Keratinocyte (primary cell): ENCODE data around the gene BMP7. TPM values are rescaled to one million over a fixed set of nuclear protein-coding genes. Genes with fewer than 3 reads are reported as not detected.

Experiments used
- DNase-seq: peaks from one replicate; pipeline ENCODE4 v3.0.0-alpha.2; 2011; ENCODE audit warnings: low read depth, missing footprints, low spot score
- FAIRE-seq: peaks from 2 replicates; lab custom pipeline; 2011; peaks lifted over from hg19 to GRCh38; lab: Jason Lieb, UNC
- H2AFZ ChIP-seq: 2 replicates; pipeline ENCODE4 v1.6.0; 2012; ENCODE audit warnings: low read length, control low read depth, inconsistent platforms; ENCODE audit not compliant: control insufficient read depth
- H3K27ac ChIP-seq: 2 replicates; pipeline ENCODE4 v1.5.1; 2011; ENCODE audit warnings: low read length; ENCODE audit not compliant: control insufficient read depth, insufficient read depth
- H3K27me3 ChIP-seq: 3 replicates; pipeline ENCODE4 v1.6.0; 2011; ENCODE audit warnings: low read length; ENCODE audit not compliant: control insufficient read depth, insufficient read depth; ENCODE audit errors: extremely low read depth
- H3K36me3 ChIP-seq, 2 experiments: 2 replicates in 1 of 2; 3 replicates in 1 of 2; pipeline ENCODE4 v1.5.1; 2011; ENCODE audit warnings: low read length in 2 of 2, mild to moderate bottlenecking in 1 of 2; ENCODE audit not compliant: control insufficient read depth in 2 of 2, insufficient read depth in 2 of 2; ENCODE audit errors: extremely low read depth in 1 of 2
- H3K4me1 ChIP-seq: 3 replicates; pipeline ENCODE4 v1.5.1; 2011; ENCODE audit warnings: low read length; ENCODE audit not compliant: control insufficient read depth, insufficient read depth; ENCODE audit errors: extremely low read depth
- H3K4me2 ChIP-seq: 3 replicates; pipeline ENCODE4 v1.6.0; 2011; ENCODE audit warnings: low read depth, low read length; ENCODE audit not compliant: control insufficient read depth, insufficient read depth; ENCODE audit errors: extremely low read depth
- H3K4me3 ChIP-seq, 3 experiments: fragments of 200-600 bp in 1 of 3; sonication (generic) in 1 of 3; 2 replicates in 2 of 3; 3 replicates in 1 of 3; pipeline ENCODE4 v1.5.1; 2011 to 2016; ENCODE audit warnings: low read length in 3 of 3, mild to moderate bottlenecking in 3 of 3, control low read depth in 2 of 3, inconsistent platforms in 1 of 3, low read depth in 1 of 3, mixed read lengths in 1 of 3, mixed run types in 1 of 3, moderate library complexity in 1 of 3; ENCODE audit not compliant: control insufficient read depth in 2 of 3, insufficient read depth in 2 of 3; ENCODE audit errors: extremely low read depth in 1 of 3
- H3K79me2 ChIP-seq: 2 replicates; pipeline ENCODE4 v1.6.0; 2012; ENCODE audit warnings: low read length; ENCODE audit not compliant: control insufficient read depth, insufficient read depth
- H3K9ac ChIP-seq: 3 replicates; pipeline ENCODE4 v1.6.0; 2011; ENCODE audit warnings: low read length; ENCODE audit not compliant: control insufficient read depth, insufficient read depth; ENCODE audit errors: extremely low read depth
- H3K9me1 ChIP-seq: 3 replicates; pipeline ENCODE4 v1.6.0; 2011; ENCODE audit warnings: low read length; ENCODE audit not compliant: control insufficient read depth, insufficient read depth; ENCODE audit errors: extremely low read depth
- H3K9me3 ChIP-seq: 2 replicates; pipeline ENCODE4 v1.5.1; 2012; ENCODE audit warnings: low read depth, low read length; ENCODE audit not compliant: control insufficient read depth
- H4K20me1 ChIP-seq: 3 replicates; pipeline ENCODE4 v1.6.0; 2011; ENCODE audit warnings: low read length; ENCODE audit not compliant: control insufficient read depth, insufficient read depth; ENCODE audit errors: extremely low read depth
- EZH2 ChIP-seq: IDR thresholded peaks from one replicate; pipeline ENCODE4 v1.6.1; 2012; ENCODE audit warnings: inconsistent platforms, mild to moderate bottlenecking, low read length, moderate library complexity
- dilution Hi-C: fragments of 300-500 bp; cut with MboI; formaldehyde crosslinking; loops from one replicate; pipeline ENCODE4 v1.7.0; 2020; ENCODE audit warnings: low sequenced_read_pairs; ENCODE audit not compliant: extremely low pct_ligation_motif_present
- polyA plus RNA-seq, 5 experiments: library from polyadenylated mRNA; depleted of rRNA in 3 of 5; stranded (reverse) in 3 of 5; stranded (forward) in 1 of 5; unstranded in 1 of 5; fragments of >200 nt; gene quantifications; 1 replicate in 1 of 5; 2 replicates in 3 of 5; 3 replicates in 1 of 5; pipeline versions ENCODE4 v1.2.1 to v1.2.3, GENCODE V29; 2011 to 2012; ENCODE audit warnings: missing spikeins in 2 of 5, low read depth in 1 of 5, low replicate concordance in 1 of 5
- TF ChIP-seq, protein P1 (sequence below), 3 experiments: IDR thresholded peaks in 1 of 3; conservative IDR thresholded peaks in 1 of 3; optimal IDR thresholded peaks in 1 of 3; 2 replicates in 2 of 3; 3 replicates in 1 of 3; pipeline versions ENCODE3 to v1.5.1; 2011; ENCODE audit warnings: low read length in 3 of 3, mild to moderate bottlenecking in 3 of 3, moderate library complexity in 2 of 3, control low read depth in 1 of 3, inconsistent platforms in 1 of 3; ENCODE audit not compliant: insufficient read depth in 2 of 3; ENCODE audit errors: extremely low read depth in 1 of 3

Gene BMP7
- polyA plus RNA-seq, 1 donor (not counting 4 experiments of a cell fraction or from before 2014, with no cell fraction given), result 0.29 TPM

DNA sequence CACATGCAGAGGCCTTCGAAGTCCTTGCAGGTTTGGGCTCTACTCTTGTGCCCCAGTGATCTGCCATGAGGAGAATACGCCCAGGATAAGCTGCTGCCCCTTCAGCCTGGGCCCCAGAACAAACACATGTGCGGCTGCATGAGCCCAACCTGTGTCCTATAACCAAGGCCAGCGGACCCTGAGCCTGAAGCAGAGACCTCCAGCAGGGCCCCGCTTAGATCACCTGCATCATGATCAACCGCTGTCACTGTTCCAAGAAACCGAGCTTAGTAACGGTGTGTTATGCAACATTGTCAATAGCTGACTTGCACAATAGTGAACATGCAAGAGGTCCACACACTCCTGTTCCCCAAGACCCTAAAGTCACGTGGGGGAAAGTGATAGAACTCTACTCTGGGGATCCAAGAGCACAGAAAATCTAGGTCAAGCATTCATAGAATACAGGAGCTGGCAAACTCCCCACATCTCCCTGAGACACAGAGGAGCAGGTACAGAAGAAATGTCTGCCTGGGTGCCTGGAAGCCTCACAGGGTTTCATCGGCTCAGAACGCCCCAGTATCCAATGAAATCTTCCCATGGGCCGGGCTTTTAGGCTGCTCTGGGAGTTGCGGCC is 136.2 kb downstream of the BMP7 start:
- Histone ChIP-seq H3K79me2 (no peaks in the 10 kb centered on the region), H3K36me3 (no peaks in the 10 kb centered on the region), H3K27ac (no peak overlapping the region), H3K4me3 (no peak overlapping the region), H2AFZ (no peak overlapping the region), H3K4me2 (no peak overlapping the region), H4K20me1 (no peaks in the 10 kb centered on the region), H3K4me1 (peaks cover 8% of the 10 kb centered on the region), H3K9me1 (no peaks in the 10 kb centered on the region), H3K9ac (no peak overlapping the region), H3K9me3 (no peaks in the 10 kb centered on the region), H3K27me3 (peaks cover 26% of the 10 kb centered on the region)
- TF ChIP-seq, protein P1, sequence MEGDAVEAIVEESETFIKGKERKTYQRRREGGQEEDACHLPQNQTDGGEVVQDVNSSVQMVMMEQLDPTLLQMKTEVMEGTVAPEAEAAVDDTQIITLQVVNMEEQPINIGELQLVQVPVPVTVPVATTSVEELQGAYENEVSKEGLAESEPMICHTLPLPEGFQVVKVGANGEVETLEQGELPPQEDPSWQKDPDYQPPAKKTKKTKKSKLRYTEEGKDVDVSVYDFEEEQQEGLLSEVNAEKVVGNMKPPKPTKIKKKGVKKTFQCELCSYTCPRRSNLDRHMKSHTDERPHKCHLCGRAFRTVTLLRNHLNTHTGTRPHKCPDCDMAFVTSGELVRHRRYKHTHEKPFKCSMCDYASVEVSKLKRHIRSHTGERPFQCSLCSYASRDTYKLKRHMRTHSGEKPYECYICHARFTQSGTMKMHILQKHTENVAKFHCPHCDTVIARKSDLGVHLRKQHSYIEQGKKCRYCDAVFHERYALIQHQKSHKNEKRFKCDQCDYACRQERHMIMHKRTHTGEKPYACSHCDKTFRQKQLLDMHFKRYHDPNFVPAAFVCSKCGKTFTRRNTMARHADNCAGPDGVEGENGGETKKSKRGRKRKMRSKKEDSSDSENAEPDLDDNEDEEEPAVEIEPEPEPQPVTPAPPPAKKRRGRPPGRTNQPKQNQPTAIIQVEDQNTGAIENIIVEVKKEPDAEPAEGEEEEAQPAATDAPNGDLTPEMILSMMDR (optimal IDR thresholded peaks at IDR 0.05 in 1 of 3, IDR thresholded peaks at IDR 0.05 in 1 of 3, conservative IDR thresholded peaks at IDR 0.05 in 1 of 3; ENCODE audit: extremely low read depth in 1 of 3, insufficient read depth in 2 of 3, low read length in 3 of 3), result no peak
- no peak for TF ChIP-seq EZH2
- dilution Hi-C loops, result no loop called here
- FAIRE-seq, result no peak
- DNase-seq, result no peak

- no peak overlapping the region for H3K9ac ChIP-seq
- H3K27ac ChIP-seq, result no peak overlapping the region
- no peak for TF ChIP-seq EZH2
- TF ChIP-seq, protein P1 (optimal IDR thresholded peaks at IDR 0.05 in 1 of 3, IDR thresholded peaks at IDR 0.05 in 1 of 3, conservative IDR thresholded peaks at IDR 0.05 in 1 of 3; ENCODE audit: extremely low read depth in 1 of 3, insufficient read depth in 2 of 3, low read length in 3 of 3), result no peak
- no peak for FAIRE-seq
- H3K4me3 ChIP-seq, result no peak overlapping the region
- H3K4me2 ChIP-seq, result no peak overlapping the region
- H3K4me1 ChIP-seq, result peaks cover 8% of the 10 kb centered on the region
- H3K79me2 ChIP-seq, result no peaks in the 10 kb centered on the region
- no peaks in the 10 kb centered on the region for H3K9me3 ChIP-seq
- peaks cover 23% of the 10 kb centered on the region for H3K27me3 ChIP-seq
- dilution Hi-C loops, result no loop called here
- no peaks in the 10 kb centered on the region for H3K9me1 ChIP-seq
- no peak overlapping the region for H2AFZ ChIP-seq
- no peaks in the 10 kb centered on the region for H4K20me1 ChIP-seq
- DNase-seq, result no peak
- H3K36me3 ChIP-seq, result no peaks in the 10 kb centered on the region
These were observed 137.1 kb downstream of the BMP7 start for GRCh38 chr20:57129303-57129702.
